OCI-LY1 (cell line): ENCODE results near the gene SUPT4H1.

Experiments used
- EZH2 ChIP-seq: fragments of 200-600 bp; sonication (generic), shearing (Covaris generic); IDR thresholded peaks from 2 replicates; pipeline ENCODE4 v1.8.0; 2017; ENCODE audit warnings: borderline replicate concordance, mixed run types, mild to moderate bottlenecking, antibody characterized with exemption, low read length, moderate library complexity, mixed read lengths
- TF ChIP-seq, protein P1 (sequence below): fragments of 200-600 bp; sonication (generic), shearing (Covaris generic); IDR thresholded peaks from 2 replicates; pipeline ENCODE4 v1.5.1; 2017; ENCODE audit warnings: mild to moderate bottlenecking, antibody characterized with exemption, low read length, moderate library complexity, mixed read lengths

DNA sequence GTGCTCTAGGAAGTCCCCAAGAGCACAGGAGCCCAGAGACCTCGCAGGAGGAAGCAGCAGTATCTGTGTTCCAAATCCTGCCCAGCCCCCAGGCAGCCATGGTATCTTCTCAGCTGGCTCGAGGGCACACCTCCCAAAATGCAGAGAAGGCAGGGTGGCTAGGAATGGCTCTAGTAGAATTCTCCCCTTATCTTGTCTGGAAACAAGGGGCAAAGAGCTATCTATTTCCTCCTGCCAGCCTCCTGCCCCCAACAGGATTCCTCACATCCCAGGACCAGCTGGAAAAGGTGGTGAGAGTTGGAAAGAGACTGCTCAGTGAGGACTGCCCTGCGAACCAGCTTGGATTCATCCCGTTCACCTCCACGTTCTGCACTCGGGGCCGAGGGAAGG is 14.8 kb downstream of the SUPT4H1 start:
- TF ChIP-seq, protein P1, sequence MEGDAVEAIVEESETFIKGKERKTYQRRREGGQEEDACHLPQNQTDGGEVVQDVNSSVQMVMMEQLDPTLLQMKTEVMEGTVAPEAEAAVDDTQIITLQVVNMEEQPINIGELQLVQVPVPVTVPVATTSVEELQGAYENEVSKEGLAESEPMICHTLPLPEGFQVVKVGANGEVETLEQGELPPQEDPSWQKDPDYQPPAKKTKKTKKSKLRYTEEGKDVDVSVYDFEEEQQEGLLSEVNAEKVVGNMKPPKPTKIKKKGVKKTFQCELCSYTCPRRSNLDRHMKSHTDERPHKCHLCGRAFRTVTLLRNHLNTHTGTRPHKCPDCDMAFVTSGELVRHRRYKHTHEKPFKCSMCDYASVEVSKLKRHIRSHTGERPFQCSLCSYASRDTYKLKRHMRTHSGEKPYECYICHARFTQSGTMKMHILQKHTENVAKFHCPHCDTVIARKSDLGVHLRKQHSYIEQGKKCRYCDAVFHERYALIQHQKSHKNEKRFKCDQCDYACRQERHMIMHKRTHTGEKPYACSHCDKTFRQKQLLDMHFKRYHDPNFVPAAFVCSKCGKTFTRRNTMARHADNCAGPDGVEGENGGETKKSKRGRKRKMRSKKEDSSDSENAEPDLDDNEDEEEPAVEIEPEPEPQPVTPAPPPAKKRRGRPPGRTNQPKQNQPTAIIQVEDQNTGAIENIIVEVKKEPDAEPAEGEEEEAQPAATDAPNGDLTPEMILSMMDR, result no peak
- TF ChIP-seq EZH2, result no peak
